GM23248 (cell line): Measurements from ENCODE around the gene MICU1.

Experiments
- EZH2 ChIP-seq: fragments of 200-600 bp; sonication (generic); IDR thresholded peaks from 2 replicates; pipeline ENCODE4 v1.6.1; 2018; ENCODE audit warnings: antibody characterized with exemption, mild to moderate bottlenecking; ENCODE audit not compliant: insufficient read depth, poor library complexity, severe bottlenecking
- EZH2phosphoT487 ChIP-seq: fragments of 200-600 bp; sonication (generic); IDR thresholded peaks from 2 replicates; pipeline ENCODE4 v1.6.1; 2018; ENCODE audit warnings: antibody characterized with exemption, moderate library complexity, mild to moderate bottlenecking, low read depth; ENCODE audit not compliant: insufficient read depth

DNA sequence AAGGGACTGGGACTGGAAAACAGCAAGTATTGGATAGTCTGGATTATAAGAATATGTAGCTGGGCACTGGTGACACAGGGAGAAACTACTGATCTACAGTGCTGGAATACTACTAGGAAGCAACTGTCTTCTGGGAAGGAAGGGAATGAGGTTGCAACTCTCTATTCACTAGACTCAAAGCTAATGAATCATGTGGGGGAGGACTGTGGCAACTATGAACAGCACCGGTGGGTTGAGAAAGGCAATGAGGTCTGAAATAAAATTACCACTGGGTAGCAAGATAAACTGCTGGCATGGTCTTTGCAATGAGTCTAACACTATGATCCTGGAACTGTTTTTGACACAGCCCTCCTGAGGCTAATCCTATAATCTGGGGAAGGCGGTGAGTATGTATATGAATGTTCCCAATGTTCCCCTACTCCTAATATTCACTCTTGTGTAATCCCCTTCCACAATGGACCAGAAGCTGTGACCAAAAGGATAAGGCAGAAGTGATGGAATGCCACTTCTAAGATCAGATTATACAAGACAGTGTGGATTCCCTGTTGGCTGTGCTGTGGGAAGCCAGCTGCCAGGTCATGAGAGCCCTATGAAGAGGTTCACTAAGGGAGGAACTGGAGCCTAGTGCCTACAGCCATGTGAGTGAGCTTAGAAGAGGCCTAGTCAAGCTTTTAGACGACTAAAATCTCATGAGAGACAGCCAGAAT is 169.8 kb downstream of the MICU1 start:
- TF ChIP-seq EZH2 = no peak
- no peak for TF ChIP-seq EZH2phosphoT487
